Embryonic facial prominence (tissue), 1 donor: ENCODE data around the gene LOXHD1.

Source experiments
- DNase-seq: peaks from one replicate; pipeline ENCODE4 v3.0.0-alpha.2; 2016; ENCODE audit errors: extremely low spot score

The LOXHD1 gene

DNA sequence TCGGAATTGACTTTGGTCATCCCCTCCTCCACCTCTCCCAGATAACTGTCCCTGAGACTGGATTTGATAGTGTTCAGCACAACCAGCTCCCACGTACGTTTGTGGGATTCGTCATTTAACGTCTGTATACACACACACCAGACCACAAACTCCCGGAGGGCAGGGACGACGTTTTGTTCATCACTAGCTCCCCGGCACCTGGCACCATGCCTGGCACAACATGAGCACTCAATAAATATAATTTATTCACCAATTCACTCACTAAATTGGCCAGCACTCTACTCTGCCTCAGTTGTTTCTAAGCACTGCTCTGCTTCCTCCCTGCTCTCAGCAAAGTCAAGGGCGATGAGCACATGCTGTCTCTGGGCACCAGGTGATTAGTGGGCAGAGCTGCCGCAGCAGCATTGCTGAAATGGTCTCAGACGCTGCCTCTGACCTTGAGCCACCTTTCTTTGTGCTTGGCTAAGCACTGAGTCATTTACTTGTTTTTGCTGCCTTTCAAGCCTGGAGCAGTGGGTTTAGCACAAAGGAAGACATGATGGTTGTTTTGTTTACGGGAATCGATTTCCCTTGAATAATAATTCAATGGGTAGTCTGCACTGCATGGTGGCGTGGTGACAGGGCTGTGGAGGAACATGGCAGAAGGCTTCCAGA is 19.3 kb upstream of the LOXHD1 start:
- DNase-seq, result no peak

DNA sequence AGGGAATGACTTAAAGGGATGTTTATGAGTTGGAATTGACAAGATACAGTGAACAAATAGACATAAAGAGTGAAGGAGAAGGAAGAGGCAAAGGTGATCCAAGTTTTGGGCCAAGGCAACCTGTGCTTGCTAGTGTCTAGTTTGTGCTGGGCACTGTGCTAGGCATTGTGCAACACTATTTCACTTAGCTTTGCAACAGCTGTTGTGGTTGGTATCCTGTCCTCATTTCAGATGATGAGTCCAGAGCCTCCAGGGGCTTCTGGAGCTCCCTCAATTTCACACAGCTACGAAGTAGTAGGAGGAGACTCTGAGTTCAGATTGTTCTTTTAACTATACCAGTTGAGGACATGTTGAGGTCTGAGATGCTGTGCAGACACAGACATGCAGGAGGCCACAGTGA is 18.1 kb upstream of the LOXHD1 start:
- DNase-seq, result no peak

DNA sequence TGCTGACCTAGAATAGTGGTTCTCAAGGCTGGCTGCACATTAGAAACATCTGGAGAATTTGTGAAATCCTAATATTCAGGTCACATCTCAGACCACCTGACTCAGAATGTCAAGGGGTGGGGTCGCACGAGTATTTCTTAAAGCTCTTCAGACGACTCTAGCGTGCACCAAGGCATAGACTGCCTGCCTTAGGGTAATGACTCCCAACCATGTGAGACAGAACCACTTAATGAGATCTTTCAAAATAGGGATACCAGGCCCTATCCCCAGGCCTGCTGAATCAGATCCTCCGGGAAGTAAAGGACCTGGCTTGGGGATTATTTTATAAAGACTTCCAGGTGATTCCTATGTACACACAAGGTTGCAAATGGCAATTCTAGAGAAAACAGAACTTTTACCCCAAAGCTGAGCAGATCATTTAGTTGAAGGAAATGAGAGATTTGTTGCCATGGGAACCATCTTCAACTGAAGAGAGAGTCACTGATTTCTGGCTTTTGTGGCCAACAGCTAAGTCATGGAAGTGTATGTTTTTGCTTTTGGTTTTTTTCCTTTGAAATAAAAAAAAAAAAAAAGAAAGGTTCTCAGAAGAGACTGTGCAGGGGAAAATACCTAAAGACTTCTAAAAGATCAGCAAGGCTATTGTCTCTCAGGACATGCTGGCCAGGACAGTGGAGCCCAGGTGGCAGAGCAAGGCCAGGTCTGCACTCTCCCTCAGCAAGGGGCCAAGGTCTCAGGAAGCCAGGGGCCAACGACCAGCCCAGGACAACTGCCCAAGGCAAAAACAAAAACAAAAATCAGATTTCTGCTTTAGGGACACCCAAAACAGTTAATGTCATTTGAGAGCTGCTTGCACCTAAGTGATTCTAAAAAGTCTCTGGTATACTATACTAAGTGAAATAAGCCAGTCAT is 15.3 kb upstream of the LOXHD1 start:
- DNase-seq, result peak; percentile 10

DNA sequence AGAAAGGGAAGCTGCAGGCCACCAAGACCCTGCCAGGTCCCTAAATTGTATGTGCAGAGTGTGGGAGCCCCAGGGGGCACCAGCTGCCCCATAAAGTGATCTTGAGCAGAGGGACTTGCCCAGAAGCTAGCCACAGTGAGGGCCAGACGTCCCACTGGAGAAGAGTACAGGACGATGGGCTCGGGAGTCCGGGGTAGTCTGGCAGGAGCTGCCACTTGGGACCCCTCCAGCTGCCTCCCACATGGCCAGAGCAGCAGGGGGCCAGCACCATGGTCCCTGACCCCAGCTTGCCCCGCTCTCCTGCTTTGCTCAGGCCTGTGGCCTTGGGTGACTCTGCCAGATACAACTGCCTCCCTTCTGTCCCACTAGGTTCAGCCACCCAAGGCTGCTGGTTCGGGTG is 11.7 kb upstream of the LOXHD1 start:
- no peak for DNase-seq

DNA sequence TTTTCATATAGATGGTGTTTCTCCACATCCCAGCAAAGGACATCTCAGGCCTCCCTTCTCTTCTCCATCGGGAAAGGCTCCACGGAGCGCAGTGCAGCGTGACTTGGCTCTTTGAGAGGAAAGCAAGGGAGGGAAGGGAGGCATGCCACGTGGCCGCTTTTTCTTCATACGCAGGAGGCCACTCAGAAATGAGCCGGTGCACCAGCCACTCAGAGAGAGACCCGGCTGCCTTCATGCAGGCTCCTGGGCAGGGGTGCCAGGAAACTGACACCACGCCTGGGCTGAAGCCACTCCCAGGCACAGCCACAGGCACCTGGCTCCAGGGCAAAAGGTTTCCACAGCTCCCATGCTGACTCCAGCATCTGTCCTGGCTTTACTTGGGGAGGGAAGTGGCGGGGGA is 11.1 kb upstream of the LOXHD1 start:
- no peak for DNase-seq

DNA sequence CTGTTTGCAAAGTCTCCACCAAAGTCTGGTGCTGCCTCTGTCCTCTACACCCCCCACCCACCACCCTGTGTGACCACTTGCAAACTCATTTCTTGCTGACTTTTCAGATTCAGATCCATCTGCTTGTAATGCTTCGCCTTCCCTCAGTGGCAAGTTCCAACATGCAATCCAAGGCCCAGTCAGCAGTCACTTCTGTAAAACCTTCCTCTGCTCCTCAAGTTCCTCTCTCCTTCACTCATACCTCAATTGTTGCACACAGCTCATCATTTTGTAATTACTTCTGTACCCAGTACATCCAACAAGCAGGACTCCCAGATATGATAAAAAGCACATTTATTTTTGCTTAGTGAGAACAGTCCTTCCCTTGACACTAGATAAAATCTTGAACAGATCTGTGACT is 6.5 kb upstream of the LOXHD1 start:
- DNase-seq, result no peak

DNA sequence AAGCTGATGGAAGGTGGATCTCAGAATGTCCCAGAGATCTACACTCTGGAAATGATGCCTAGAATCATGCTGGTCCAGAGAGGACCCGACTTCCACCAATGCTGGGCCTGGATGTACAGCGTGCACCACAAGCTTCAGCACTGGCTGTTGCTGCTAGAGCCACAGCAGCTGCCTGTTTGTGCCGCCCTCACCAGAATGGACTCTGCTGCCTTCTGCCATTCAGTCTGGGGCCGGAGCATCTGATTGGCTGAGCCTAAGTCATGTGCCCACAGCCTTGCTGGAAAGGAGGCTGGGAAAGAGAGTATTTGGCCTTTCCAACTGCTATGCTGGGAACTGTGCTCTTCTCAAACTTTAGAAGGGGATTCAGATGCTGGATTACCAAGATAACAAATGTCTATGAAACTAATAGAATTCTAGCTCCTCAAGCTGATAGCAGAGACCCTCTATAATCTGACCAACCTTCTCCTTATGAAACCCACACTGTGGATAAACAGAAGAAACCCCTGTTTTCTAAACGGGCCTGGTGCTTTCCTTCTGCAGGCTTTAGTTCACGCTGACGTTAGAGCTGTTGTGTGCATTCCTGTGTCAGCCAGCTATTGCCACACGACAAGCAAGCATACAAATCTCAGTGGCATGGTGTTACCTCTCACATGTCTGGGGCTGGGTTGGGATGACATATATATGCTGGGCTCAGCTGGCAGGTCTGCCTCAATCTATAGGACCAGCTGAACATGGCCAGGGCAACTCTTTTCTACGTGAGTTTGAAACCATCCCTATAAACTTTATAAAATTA is 4.1 kb upstream of the LOXHD1 start:
- no peak for DNase-seq

DNA sequence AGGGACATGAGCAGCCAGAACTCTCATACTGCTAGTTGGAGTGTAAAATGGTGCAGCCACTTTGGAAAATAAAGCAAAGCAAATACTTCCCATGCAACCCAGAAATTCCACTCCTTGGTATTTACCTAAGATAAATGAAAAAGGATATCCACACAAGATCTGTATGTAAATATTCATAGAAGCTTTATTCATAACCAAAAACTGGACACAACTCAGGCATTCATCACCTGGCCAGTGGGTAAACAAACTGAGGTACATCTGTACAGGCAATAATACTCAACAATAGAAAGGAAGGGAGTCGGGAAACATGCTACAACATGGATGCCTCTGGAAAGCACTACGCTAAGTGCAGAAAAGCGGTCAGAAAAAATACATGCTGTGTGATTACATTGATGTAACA is 2.5 kb upstream of the LOXHD1 start:
- DNase-seq, result no peak

DNA sequence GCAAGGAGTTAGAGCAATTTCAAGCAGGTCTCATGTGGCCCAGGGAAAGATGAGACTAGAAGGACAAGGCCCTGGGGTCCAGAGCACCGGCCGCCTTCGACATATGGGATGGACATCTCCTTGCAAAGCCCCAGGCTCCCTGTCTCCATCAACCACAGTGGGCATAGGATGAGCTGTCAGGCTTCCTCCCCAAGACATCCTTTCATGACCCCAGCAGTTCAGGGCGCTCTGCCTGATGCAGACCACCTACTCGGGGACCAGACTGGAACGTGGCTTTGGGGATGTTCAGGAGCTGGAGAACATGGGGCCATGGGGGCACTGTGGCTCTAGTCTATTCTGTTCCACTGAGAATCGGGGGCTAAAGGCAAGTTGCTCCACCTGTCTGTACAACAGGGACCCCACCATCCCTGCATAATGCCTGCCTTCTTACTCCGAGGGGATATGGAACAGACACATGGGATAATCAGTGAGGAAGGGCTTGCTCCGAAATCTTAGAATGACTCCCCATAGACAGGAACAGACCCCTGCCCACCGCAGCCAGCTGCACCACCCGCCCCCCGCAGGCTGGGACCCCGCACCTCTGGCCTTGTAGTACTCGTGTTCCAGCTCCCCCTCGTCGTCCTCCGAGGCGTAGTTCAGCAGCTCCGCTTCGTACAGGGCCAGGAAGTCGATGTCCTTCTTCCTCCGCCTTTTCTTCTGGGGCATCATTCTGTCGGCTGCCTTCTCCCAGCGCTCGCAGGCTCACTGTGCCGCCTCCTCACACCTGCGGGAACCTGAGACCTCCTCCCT is 500 bp downstream of the LOXHD1 start:
- no peak for DNase-seq

DNA sequence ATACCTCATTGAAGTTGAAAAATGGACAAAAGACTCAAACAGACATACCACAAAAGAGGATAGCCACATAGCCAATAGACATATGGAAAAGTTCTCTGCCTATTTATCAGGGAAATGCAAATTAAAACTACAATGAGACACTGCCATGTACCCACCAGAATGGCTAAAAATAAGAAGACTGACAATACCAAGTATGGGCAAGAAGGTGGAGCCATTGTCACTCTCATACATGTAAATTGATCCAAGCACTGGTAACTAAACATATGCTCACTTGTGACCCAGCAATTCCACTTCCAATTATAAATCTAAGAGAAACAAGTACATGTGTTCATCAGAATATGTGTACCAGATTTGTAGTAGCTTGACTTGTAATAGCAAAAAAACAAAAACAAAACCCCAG is 4.6 kb downstream of the LOXHD1 start:
- no peak for DNase-seq

DNA sequence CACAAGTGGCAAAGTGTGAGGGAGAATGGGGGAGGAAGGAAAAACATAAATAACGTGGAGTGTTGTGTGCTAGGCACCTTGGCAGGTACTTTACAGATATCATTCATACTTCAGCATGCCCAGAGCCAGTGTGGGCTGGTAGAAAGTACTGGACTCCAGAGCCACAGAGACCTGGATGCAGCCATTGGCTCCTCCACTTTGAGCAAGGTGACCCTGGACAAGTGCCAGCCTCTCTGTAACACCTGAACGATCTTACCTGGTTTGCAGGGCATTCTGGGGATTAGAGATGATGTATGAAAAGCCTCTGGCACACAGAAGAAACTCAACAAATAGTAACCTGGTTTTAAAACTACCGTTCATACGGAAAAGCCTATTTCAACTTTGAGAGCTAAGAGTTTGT is 6.3 kb downstream of the LOXHD1 start:
- DNase-seq, result no peak

DNA sequence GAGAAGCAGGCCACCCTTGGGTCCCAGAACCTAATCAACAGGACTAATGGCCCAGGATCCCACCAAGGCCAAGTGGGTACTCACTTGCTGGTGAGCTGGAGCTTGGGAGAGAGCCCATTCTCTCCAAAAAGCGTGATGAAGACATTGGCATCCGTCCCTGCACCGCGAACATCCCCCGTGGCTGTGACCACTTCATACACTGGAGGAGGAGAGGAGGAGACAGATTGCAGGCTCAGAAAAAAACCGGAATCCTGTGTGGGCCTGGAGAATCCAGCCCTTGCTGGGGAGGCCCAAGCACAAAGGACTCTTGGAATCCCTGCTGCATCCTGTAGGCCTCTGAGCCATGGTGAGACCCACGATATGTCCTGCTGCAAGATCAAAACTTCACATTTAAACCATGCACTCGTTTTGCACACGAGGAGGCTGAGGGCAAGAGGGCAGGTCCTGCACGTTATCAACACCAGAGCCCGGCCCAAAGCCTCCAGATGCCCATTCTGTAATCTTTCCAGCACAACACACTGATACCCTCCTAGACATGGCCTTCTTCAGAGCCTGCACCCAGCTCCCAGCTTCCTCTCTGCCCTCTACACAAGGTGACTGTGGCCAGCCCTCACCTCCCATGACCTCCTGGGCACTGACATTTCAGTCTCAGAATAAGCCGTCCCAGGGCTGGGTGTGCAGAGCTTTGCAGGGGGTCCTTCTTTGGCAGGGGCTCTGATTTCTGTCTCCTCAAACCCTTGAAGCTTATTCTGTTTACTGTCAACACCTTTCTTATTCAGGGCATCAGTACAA is 7.8 kb downstream of the LOXHD1 start:
- no peak for DNase-seq

DNA sequence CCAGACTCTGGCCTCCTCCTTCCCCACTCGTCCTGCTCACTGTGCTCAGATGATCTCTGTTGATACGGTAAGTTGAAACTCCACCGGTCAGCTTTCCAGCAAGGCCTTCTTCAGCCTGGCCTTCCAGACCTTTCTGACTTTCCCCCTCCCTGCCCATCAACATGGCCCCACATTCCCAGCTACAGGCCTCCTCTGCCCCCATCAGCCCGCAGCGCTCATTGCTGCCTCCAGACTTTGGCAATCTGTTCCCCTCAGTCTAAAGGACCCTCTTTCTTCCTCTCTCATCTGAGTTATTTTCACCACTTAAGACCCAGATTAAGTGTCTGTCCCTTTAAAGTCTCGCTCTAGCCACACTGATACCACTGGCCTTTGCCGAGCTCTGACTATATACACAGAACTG is 10.6 kb downstream of the LOXHD1 start:
- DNase-seq, result no peak

DNA sequence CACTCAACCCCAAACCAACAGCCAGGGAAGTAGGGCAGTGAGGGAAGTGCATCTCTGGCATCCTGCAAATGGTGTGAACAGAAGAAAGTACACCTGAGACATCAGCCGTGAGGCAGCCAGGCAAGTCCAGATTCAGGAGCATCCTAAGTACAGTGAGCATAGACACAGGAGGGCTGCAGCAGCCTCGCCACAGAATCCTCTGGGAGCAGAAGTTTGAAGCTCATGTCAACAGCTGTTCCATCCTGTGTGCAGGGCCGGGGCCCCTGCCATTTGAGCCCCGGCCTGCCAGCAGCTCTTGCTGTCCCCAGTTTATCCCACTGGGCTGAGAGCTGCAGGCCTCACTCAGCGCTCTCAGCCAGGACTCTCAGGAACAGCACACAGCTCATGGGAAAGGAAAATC is 14.5 kb downstream of the LOXHD1 start:
- DNase-seq, result no peak

DNA sequence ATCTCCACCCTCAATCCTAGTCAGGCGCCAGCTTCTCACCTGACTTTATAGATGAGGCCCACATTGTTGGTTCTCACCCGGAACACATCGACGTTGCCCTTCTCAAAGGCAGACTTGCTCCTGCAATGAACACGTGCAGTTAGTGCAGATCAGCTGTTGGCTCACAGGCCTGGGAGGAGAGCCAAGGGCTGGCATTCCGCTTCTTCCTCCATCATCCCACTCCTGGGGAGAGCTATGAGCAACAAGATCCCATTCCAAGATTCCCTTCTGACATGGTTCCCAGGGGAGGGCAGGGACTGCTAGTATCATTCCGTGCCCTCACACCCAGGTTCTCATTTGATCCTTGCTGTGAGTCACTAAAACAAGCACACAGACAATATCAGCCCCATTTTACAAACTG is 15.1 kb downstream of the LOXHD1 start:
- no peak for DNase-seq

DNA sequence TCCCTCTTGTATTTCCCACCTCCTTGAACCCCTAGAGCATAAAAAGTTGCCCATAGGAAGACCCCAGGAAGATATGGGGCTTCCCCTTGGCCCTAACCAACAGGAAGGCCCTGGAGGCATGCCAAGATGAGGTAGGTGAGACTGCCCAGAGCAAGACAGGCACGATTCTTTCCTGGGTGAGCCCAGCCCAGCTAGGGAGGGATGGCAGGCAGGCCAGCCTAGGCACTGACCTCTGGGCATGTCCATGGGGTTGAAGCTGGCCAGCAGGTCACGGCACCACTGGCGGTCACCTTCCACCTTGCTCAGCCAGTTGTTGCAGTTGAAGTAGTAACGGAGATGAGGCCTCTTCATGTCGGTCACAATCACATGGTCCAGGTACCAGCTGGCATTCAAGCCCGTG is 17.6 kb downstream of the LOXHD1 start:
- no peak for DNase-seq

DNA sequence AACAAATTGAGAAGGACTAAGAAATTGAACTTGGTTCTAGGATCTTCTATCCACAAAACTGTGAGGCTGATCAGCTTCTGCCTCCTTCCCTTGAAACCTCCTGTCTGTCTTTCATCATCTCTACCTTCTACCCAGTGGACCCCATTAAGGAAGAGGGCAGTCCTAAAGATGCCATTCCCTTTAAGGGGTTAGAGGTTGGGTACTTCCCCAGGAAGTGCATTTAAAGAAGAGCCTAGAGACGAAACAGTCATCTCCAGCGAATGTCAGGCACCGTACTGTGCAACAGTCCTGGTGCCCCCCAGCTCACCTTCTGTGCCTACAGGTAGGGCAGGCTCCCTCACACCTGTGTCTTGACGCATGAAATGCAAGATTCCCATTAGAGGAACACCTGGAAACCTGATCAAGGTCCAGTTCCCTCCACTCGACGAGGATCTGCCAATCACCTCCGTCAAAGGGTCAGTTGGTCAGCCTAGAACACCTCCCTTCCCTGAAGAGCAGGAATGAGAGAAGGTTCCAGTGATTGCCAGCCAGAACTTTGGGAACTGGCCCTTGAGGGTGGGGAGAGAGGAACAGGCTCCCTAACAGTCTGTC is 20.9 kb downstream of the LOXHD1 start:
- DNase-seq, result no peak

DNA sequence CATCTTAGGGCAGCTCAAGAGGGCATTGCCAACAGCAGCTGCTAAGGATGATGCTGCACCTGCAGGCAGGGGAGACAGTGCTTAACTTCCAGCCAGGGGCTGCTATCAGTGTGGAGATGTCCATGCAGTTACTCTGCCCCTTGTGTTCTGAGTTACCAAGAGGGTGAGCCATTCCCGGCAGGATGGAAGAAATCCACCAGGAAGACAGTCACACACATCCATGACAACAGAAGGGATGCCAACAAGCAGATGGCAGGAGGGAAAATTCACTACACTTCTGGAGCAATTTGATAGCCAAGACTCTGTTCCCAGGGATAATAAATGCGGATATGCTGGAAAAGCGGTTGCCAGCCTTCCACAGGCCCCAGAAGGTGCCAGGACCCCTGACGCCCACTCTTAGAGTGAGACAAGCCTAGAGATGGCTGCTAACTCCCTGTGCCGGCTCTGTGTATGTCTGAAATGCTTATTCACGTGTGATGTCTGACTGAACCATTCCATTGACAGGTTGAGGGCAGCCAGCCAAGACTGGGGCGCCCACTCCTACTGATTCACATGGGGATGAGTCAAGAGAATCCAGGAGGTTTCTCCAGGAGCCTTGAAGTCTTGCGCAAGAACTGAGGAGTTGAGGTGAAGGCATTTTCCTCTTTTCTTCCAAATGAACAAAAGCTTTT is 24.5 kb downstream of the LOXHD1 start:
- no peak for DNase-seq

DNA sequence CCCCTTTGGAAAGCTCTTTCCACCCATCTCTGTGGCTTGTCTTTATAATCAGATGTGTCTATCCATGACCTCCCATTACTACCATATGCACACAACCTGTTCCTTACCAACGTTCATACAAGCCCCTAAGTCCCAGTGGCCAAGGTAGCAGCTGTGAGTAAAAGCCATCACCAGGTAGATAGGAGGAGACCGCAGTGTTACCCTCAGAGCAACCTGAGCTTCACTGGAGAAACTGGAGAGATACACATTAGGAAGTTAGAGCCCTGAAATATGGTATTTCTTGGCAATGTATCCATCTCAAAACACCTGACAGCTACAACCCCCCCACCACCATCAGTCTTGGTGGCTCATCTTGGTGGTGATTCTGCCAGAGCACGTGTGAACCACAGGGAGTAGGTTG is 26.0 kb downstream of the LOXHD1 start:
- no peak for DNase-seq

DNA sequence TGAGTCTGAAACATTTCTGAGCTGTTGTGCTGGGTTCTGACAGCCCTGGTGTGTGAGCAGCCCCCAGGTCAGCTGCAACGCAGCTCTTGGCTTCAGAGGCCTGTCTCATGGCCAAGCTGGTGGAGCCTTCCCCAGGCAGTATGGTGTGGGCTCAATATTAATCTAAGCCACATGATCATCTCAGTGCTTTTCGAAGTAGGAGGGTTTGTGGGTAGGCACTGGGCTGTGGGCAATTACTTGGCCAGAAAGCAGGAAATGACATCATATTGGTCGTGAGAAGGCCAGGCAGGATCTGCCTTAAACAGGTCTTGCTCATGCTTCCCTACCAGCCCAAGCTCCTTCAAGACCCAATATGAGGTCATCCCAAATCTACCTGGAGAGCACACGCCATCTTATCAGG is 26.9 kb downstream of the LOXHD1 start:
- DNase-seq, result no peak
